ENCODE measurements around the gene SCAMP1.
A peak's percentile ranks its signal among the peaks of the same experiment; 100 is the strongest.
"Not testable (repeated sequence)": the region's sequence is repeated elsewhere in the genome, so short reads cannot be mapped to it uniquely, and the experiment has no call there.

SCAMP1 gene

GRCh38 chr5:78449103-78449502 is 88.7 kb downstream of the SCAMP1 start:
- no peak for TF ChIP-seq CTCF (conservative IDR thresholded peaks at IDR 0.05; ENCODE audit: low read depth, low read length)
- no peak for DNase-seq (ENCODE audit: low read depth)
- no peak overlapping the region for H3K4me3 ChIP-seq (ENCODE audit: low read length)

- not testable (repeated sequence) for DNase-seq (ENCODE audit: low read depth); H3K4me3 ChIP-seq (ENCODE audit: low read length)
These were observed 97.1 kb downstream of the SCAMP1 start for GRCh38 chr5:78457507-78457906.

GRCh38 chr5:78458843-78459242 is 98.4 kb downstream of the SCAMP1 start:
- no peak for DNase-seq (ENCODE audit: low read depth)
- TF ChIP-seq CTCF (conservative IDR thresholded peaks at IDR 0.05; ENCODE audit: low read depth, low read length): no peak
- no peak overlapping the region for H3K4me3 ChIP-seq (ENCODE audit: low read length)

- DNase-seq (ENCODE audit: low read depth): no peak
- TF ChIP-seq CTCF (conservative IDR thresholded peaks at IDR 0.05; ENCODE audit: low read depth, low read length): no peak
- H3K4me3 ChIP-seq (ENCODE audit: low read length): no peak overlapping the region
These were observed 106.7 kb downstream of the SCAMP1 start for GRCh38 chr5:78467140-78467539.

- DNase-seq (ENCODE audit: low read depth): peak; percentile 17
- peak; percentile 73 for TF ChIP-seq CTCF (conservative IDR thresholded peaks at IDR 0.05; ENCODE audit: low read depth, low read length)
- no peak overlapping the region for H3K4me3 ChIP-seq (ENCODE audit: low read length)
These were observed 107.4 kb downstream of the SCAMP1 start for GRCh38 chr5:78467752-78468357.

- no peak for DNase-seq (ENCODE audit: low read depth)
- H3K4me3 ChIP-seq (ENCODE audit: low read length): no peak overlapping the region
- no peak for TF ChIP-seq CTCF (conservative IDR thresholded peaks at IDR 0.05; ENCODE audit: low read depth, low read length)
These were observed 111.5 kb downstream of the SCAMP1 start for GRCh38 chr5:78471896-78472295.

- DNase-seq (ENCODE audit: low read depth): no peak
- peak; percentile 37 for TF ChIP-seq CTCF (conservative IDR thresholded peaks at IDR 0.05; ENCODE audit: low read depth, low read length)
These were observed 112.2 kb downstream of the SCAMP1 start for GRCh38 chr5:78472469-78473106.

More at GRCh38 chr5:78472469-78473106, 112.2 kb downstream of the SCAMP1 start:
- no peak overlapping the region for H3K4me3 ChIP-seq (ENCODE audit: low read length)

Measured in retinal pigment epithelial cell (primary cell).